ENCODE results near the gene PLEKHG4B. TPM values are rescaled to one million over a fixed set of nuclear protein-coding genes. Genes with fewer than 3 reads are reported as not detected.
A peak's percentile ranks its signal among the peaks of the same experiment; 100 is the strongest.

The PLEKHG4B gene
- total and polyA plus RNA-seq, 4 donors, result under 0.01 to 0.05 (median 0.01) TPM; not detected in 1

- Histone ChIP-seq H3K27me3 (ENCODE audit: control insufficient read depth in 4 of 4, insufficient read depth in 4 of 4, low read length in 3 of 4) (peaks cover 0 to 3% (median 0%) of the 10 kb centered on the region in 4 donors), H3K4me3 (ENCODE audit: low read depth in 1 of 3, low read length in 3 of 3) (no peak overlapping the region), H3K36me3 (ENCODE audit: control insufficient read depth in 4 of 4, insufficient read depth in 3 of 4, low read depth in 1 of 4, low read length in 3 of 4) (no peaks in the 10 kb centered on the region), H3K4me1 (ENCODE audit: control insufficient read depth in 4 of 4, insufficient read depth in 4 of 4, low read length in 3 of 4) (no peaks in the 10 kb centered on the region), H3K9ac (ENCODE audit: low read depth in 1 of 2, low read length in 2 of 2) (no peak overlapping the region), H3K27ac (ENCODE audit: low read depth in 1 of 2, low read length in 2 of 2) (no peak overlapping the region), H3K9me3 (ENCODE audit: control insufficient read depth in 4 of 4, low read length in 3 of 4) (no peaks in the 10 kb centered on the region)
- WGBS, result 30% methylated on average over 6 of the region's 6 CpGs
- TF ChIP-seq CTCF (IDR thresholded peaks at IDR 0.05; ENCODE audit: low read depth, low read length, missing input control) (peak; percentile 26), RAD21 (IDR thresholded peaks at IDR 0.05) (peak; percentile 66 to 69), REST (IDR thresholded peaks at IDR 0.05) (no peak)
- no peak for DNase-seq (ENCODE audit: low spot score)
Measured at GRCh38 chr5:42250-42649, 49.7 kb upstream of the PLEKHG4B start.

- H3K9ac ChIP-seq (ENCODE audit: low read depth in 1 of 2, low read length in 2 of 2), result no peak overlapping the region
- no peaks in the 10 kb centered on the region for H3K36me3 ChIP-seq (ENCODE audit: control insufficient read depth in 4 of 4, insufficient read depth in 3 of 4, low read depth in 1 of 4, low read length in 3 of 4)
- DNase-seq (ENCODE audit: low spot score), result no peak
- no peaks in the 10 kb centered on the region for H3K4me1 ChIP-seq (ENCODE audit: control insufficient read depth in 4 of 4, insufficient read depth in 4 of 4, low read length in 3 of 4)
- H3K27me3 ChIP-seq (ENCODE audit: control insufficient read depth in 4 of 4, insufficient read depth in 4 of 4, low read length in 3 of 4), result peaks cover 0 to 9% (median 0%) of the 10 kb centered on the region in 4 donors
- WGBS, result 61% methylated on average over 2 of the region's 2 CpGs
- H3K9me3 ChIP-seq (ENCODE audit: control insufficient read depth in 4 of 4, low read length in 3 of 4), result no peaks in the 10 kb centered on the region
- no peak overlapping the region for H3K27ac ChIP-seq (ENCODE audit: low read depth in 1 of 2, low read length in 2 of 2)
- no peak overlapping the region for H3K4me3 ChIP-seq (ENCODE audit: low read depth in 1 of 3, low read length in 3 of 3)
- TF ChIP-seq SP1 (IDR thresholded peaks at IDR 0.05) (no peak), JUND (IDR thresholded peaks at IDR 0.05) (no peak), REST (IDR thresholded peaks at IDR 0.05) (no peak), CTCF (IDR thresholded peaks at IDR 0.05; ENCODE audit: low read depth, low read length, missing input control) (no peak), HNF4A (conservative IDR thresholded peaks at IDR 0.05) (no peak), ATF3 (IDR thresholded peaks at IDR 0.05) (no peak)
Measured at GRCh38 chr5:48192-48591, 43.8 kb upstream of the PLEKHG4B start.
